ENCODE measurements around the gene CPT1C.

GRCh38 chr19:49763230-49763629 is 72.3 kb downstream of the CPT1C start, which contains the start of gene TSKS:
- TF ChIP-seq EZH2phosphoT487 (IDR thresholded peaks at IDR 0.05; ENCODE audit: borderline replicate concordance, low read length) (no peak), CTCF (IDR thresholded peaks at IDR 0.05; ENCODE audit: low read depth, low read length, poor library complexity, severe bottlenecking) (no peak)
